ENCODE results near the gene TMEM164.
"Not testable (repeated sequence)": the region's sequence is repeated elsewhere in the genome, so short reads cannot be mapped to it uniquely, and the experiment has no call there.

The TMEM164 gene

GRCh38 chrX:110002300-110003166 lies at the start of gene TMEM164:
Gene TMEM164 (plus strand): TSS chrX:110003114. CDS start chrX:110003775, 661 bp downstream.
- peak; percentile 68 for DNase-seq

- no peak for DNase-seq
Observed at GRCh38 chrX:109954333-109954732, 48.6 kb upstream of the TMEM164 start.

- DNase-seq = no peak
Observed at GRCh38 chrX:109954955-109955354, 48.0 kb upstream of the TMEM164 start.

GRCh38 chrX:109958266-109958665 lies 44.6 kb upstream of the TMEM164 start:
- no peak for DNase-seq

GRCh38 chrX:109959356-109959871 lies 43.5 kb upstream of the TMEM164 start:
- DNase-seq = no peak

- DNase-seq = no peak
Observed at GRCh38 chrX:109964390-109964789, 38.5 kb upstream of the TMEM164 start.

- DNase-seq = no peak
Observed at GRCh38 chrX:109966246-109966645, 36.7 kb upstream of the TMEM164 start.

GRCh38 chrX:109967156-109967555 lies 35.8 kb upstream of the TMEM164 start:
- no peak for DNase-seq

GRCh38 chrX:109970841-109971240 lies 32.1 kb upstream of the TMEM164 start:
- DNase-seq = not testable (repeated sequence)

- no peak for DNase-seq
Observed at GRCh38 chrX:109974906-109975655, 27.8 kb upstream of the TMEM164 start.

- not testable (repeated sequence) for DNase-seq
Observed at GRCh38 chrX:109985210-109985609, 17.7 kb upstream of the TMEM164 start.

GRCh38 chrX:109987884-109988283 lies 15.0 kb upstream of the TMEM164 start:
- no peak for DNase-seq

GRCh38 chrX:109990582-109991276 lies 12.2 kb upstream of the TMEM164 start:
- DNase-seq = no peak

GRCh38 chrX:109992203-109992602 lies 10.7 kb upstream of the TMEM164 start:
- DNase-seq = no peak

- no peak for DNase-seq
Observed at GRCh38 chrX:109995155-109995554, 7.8 kb upstream of the TMEM164 start.

- no peak for DNase-seq
Observed at GRCh38 chrX:109997786-109998452, 5.0 kb upstream of the TMEM164 start.

- DNase-seq = no peak
Observed at GRCh38 chrX:110000000-110000399, 2.9 kb upstream of the TMEM164 start.

GRCh38 chrX:110000847-110001713 lies 1.8 kb upstream of the TMEM164 start:
- DNase-seq = peak; percentile 7

- DNase-seq = no peak
Observed at GRCh38 chrX:110001740-110002299, 1.1 kb upstream of the TMEM164 start.

- DNase-seq = no peak
Observed at GRCh38 chrX:110003167-110004156, 548 bp downstream of the TMEM164 start.

Measured in NCI-H1105 (cell line).